ENCODE data around the gene AFAP1L2.
A peak's percentile ranks its signal among the peaks of the same experiment; 100 is the strongest.

AFAP1L2 gene

GRCh38 chr10:114307731-114308130 lies 96.6 kb downstream of the AFAP1L2 start:
- DNase-seq: no peak

GRCh38 chr10:114306116-114306973 lies 98.0 kb downstream of the AFAP1L2 start:
- peak; percentile 48 to 71 for DNase-seq

- no peak for DNase-seq
Measured at GRCh38 chr10:114305521-114305925, 98.8 kb downstream of the AFAP1L2 start.

GRCh38 chr10:114304571-114305421 lies 99.5 kb downstream of the AFAP1L2 start:
- DNase-seq: peak in 1 of 2 experiments; percentile 10

GRCh38 chr10:114304017-114304570 lies 100.2 kb downstream of the AFAP1L2 start:
- DNase-seq: peak; percentile 18 to 48

- DNase-seq: no peak
Measured at GRCh38 chr10:114303556-114303955, 100.7 kb downstream of the AFAP1L2 start.

GRCh38 chr10:114301951-114302710 lies 102.2 kb downstream of the AFAP1L2 start:
- no peak for DNase-seq

GRCh38 chr10:114301177-114301576 lies 103.1 kb downstream of the AFAP1L2 start:
- no peak for DNase-seq

GRCh38 chr10:114300036-114300645 lies 104.2 kb downstream of the AFAP1L2 start:
- no peak for DNase-seq

GRCh38 chr10:114297136-114297705 lies 107.1 kb downstream of the AFAP1L2 start:
- no peak for DNase-seq

GRCh38 chr10:114295393-114295792 lies 108.9 kb downstream of the AFAP1L2 start:
- no peak for DNase-seq

- no peak for DNase-seq
Measured at GRCh38 chr10:114294549-114294948, 109.8 kb downstream of the AFAP1L2 start.

GRCh38 chr10:114293075-114293474 lies 111.2 kb downstream of the AFAP1L2 start:
- DNase-seq: no peak

- DNase-seq: no peak
Measured at GRCh38 chr10:114291516-114291915, 112.8 kb downstream of the AFAP1L2 start.

- no peak for DNase-seq
Measured at GRCh38 chr10:114291076-114291475, 113.2 kb downstream of the AFAP1L2 start.

GRCh38 chr10:114290038-114290437 lies 114.3 kb downstream of the AFAP1L2 start:
- DNase-seq: no peak

- DNase-seq: no peak
Measured at GRCh38 chr10:114289096-114289436, 115.2 kb downstream of the AFAP1L2 start.

- no peak for DNase-seq
Measured at GRCh38 chr10:114288424-114289095, 115.7 kb downstream of the AFAP1L2 start.

- no peak for DNase-seq
Measured at GRCh38 chr10:114286921-114287320, 117.4 kb downstream of the AFAP1L2 start.

- no peak for DNase-seq
Measured at GRCh38 chr10:114285961-114286441, 118.3 kb downstream of the AFAP1L2 start.

Data from SW 1271 (cell line).